ENCODE data around the gene SUSD6. TPM values are rescaled to one million over a fixed set of nuclear protein-coding genes. Genes with fewer than 3 reads are reported as not detected.

The SUSD6 gene
- total RNA-seq, 1 experiment from 2014 or later: 44.7 TPM

DNA sequence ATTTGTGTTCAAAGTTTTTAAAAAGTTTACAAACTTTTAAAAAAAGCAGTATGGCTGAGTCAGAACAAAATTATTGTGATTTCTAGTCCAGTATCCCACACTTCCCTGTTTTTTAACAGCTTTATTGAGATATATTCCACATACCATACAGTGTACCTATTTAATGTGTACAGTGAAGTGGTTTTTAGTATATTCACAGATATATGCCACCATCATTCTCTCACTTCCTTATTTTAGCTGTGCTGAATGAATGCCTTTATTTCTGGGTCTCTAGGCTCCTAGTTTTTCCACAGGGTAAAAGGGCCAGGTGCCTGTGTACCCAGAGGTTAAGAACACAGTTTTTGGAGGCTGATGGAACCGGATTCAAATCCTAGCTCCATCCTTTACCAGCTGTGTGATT is 96.7 kb downstream of the SUSD6 start:
- Mint-ChIP-seq H3K27me3 (ENCODE audit: unreplicated experiment) (no peaks in the 10 kb centered on the region), H3K4me3 (ENCODE audit: low read depth, unreplicated experiment) (no peak overlapping the region), H3K4me1 (ENCODE audit: low read depth, unreplicated experiment) (no peaks in the 10 kb centered on the region), H3K9me3 (ENCODE audit: low read depth, unreplicated experiment) (no peaks in the 10 kb centered on the region), H3K36me3 (ENCODE audit: insufficient read depth, unreplicated experiment) (peaks cover 22% of the 10 kb centered on the region), H3K27ac (ENCODE audit: unreplicated experiment) (no peak overlapping the region)
- BruUV-seq (replicated peaks): no TSS peak
- CTCF ChIA-PET: no interaction called here
- TF ChIP-seq, protein P1, sequence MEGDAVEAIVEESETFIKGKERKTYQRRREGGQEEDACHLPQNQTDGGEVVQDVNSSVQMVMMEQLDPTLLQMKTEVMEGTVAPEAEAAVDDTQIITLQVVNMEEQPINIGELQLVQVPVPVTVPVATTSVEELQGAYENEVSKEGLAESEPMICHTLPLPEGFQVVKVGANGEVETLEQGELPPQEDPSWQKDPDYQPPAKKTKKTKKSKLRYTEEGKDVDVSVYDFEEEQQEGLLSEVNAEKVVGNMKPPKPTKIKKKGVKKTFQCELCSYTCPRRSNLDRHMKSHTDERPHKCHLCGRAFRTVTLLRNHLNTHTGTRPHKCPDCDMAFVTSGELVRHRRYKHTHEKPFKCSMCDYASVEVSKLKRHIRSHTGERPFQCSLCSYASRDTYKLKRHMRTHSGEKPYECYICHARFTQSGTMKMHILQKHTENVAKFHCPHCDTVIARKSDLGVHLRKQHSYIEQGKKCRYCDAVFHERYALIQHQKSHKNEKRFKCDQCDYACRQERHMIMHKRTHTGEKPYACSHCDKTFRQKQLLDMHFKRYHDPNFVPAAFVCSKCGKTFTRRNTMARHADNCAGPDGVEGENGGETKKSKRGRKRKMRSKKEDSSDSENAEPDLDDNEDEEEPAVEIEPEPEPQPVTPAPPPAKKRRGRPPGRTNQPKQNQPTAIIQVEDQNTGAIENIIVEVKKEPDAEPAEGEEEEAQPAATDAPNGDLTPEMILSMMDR (IDR thresholded peaks at IDR 0.05; ENCODE audit: unreplicated experiment): no peak
- no peak for DNase-seq
- intact Hi-C loops (cut with micrococcal nuclease; ENCODE audit: unreplicated experiment): loop anchor here (5.0 kb wide), 1 partner anchor 36 kb away; no protein-coding TSS in a partner anchor

- H3K4me1 Mint-ChIP-seq (ENCODE audit: low read depth, unreplicated experiment): no peaks in the 10 kb centered on the region
- peaks cover 19% of the 10 kb centered on the region for H3K36me3 Mint-ChIP-seq (ENCODE audit: insufficient read depth, unreplicated experiment)
- no peak overlapping the region for H3K4me3 Mint-ChIP-seq (ENCODE audit: low read depth, unreplicated experiment)
- H3K9me3 Mint-ChIP-seq (ENCODE audit: low read depth, unreplicated experiment): no peaks in the 10 kb centered on the region
- CTCF ChIA-PET: no interaction called here
- TF ChIP-seq, protein P1 (IDR thresholded peaks at IDR 0.05; ENCODE audit: unreplicated experiment): peak; percentile 26
- intact Hi-C loops (cut with micrococcal nuclease; ENCODE audit: unreplicated experiment): loop anchor here (5.0 kb wide), 1 partner anchor 37 kb away; no protein-coding TSS in a partner anchor
- no peaks in the 10 kb centered on the region for H3K27me3 Mint-ChIP-seq (ENCODE audit: unreplicated experiment)
- DNase-seq: peak; percentile 50
- BruUV-seq (replicated peaks): no TSS peak
- H3K27ac Mint-ChIP-seq (ENCODE audit: unreplicated experiment): no peak overlapping the region
Measured at GRCh38 chr14:69708586-69709560, 97.5 kb downstream of the SUSD6 start.

GRCh38 chr14:69710378-69710777 is 99.0 kb downstream of the SUSD6 start:
- Mint-ChIP-seq H3K27ac (ENCODE audit: unreplicated experiment) (no peak overlapping the region), H3K36me3 (ENCODE audit: insufficient read depth, unreplicated experiment) (peaks cover 17% of the 10 kb centered on the region), H3K27me3 (ENCODE audit: unreplicated experiment) (no peaks in the 10 kb centered on the region), H3K4me1 (ENCODE audit: low read depth, unreplicated experiment) (no peaks in the 10 kb centered on the region), H3K9me3 (ENCODE audit: low read depth, unreplicated experiment) (no peaks in the 10 kb centered on the region), H3K4me3 (ENCODE audit: low read depth, unreplicated experiment) (no peak overlapping the region)
- no peak for DNase-seq
- intact Hi-C loops (cut with micrococcal nuclease; ENCODE audit: unreplicated experiment): no loop called here
- TF ChIP-seq, protein P1 (IDR thresholded peaks at IDR 0.05; ENCODE audit: unreplicated experiment): no peak
- CTCF ChIA-PET: no interaction called here
- BruUV-seq (replicated peaks): no TSS peak

GRCh38 chr14:69711065-69711464 is 99.7 kb downstream of the SUSD6 start:
- Mint-ChIP-seq H3K27me3 (ENCODE audit: unreplicated experiment) (no peaks in the 10 kb centered on the region), H3K27ac (ENCODE audit: unreplicated experiment) (no peak overlapping the region)

More at GRCh38 chr14:69711065-69711464, 99.7 kb downstream of the SUSD6 start:
- no peaks in the 10 kb centered on the region for H3K4me1 Mint-ChIP-seq (ENCODE audit: low read depth, unreplicated experiment)
- CTCF ChIA-PET: no interaction called here
- TF ChIP-seq, protein P1 (IDR thresholded peaks at IDR 0.05; ENCODE audit: unreplicated experiment): no peak
- peaks cover 22% of the 10 kb centered on the region for H3K36me3 Mint-ChIP-seq (ENCODE audit: insufficient read depth, unreplicated experiment)
- H3K9me3 Mint-ChIP-seq (ENCODE audit: low read depth, unreplicated experiment): no peaks in the 10 kb centered on the region
- intact Hi-C loops (cut with micrococcal nuclease; ENCODE audit: unreplicated experiment): no loop called here
- H3K4me3 Mint-ChIP-seq (ENCODE audit: low read depth, unreplicated experiment): no peak overlapping the region
- no TSS peak for BruUV-seq (replicated peaks)
- DNase-seq: no peak
